Choroid plexus epithelial cell (primary cell): ENCODE measurements around the gene BAG1.

Experiments used
- DNase-seq: peaks from one replicate; pipeline ENCODE4 v3.0.0-alpha.2; 2010; ENCODE audit warnings: low read depth
- H3K4me3 ChIP-seq: 2 replicates; pipeline ENCODE4 v1.5.1; 2011; ENCODE audit warnings: low read depth, mild to moderate bottlenecking, control low read depth, low read length, moderate library complexity
- CTCF ChIP-seq: conservative IDR thresholded peaks from 2 replicates; pipeline ENCODE4 v1.5.1; 2011; ENCODE audit warnings: low read depth, mild to moderate bottlenecking, control low read depth, inconsistent platforms, low read length, moderate library complexity

Gene BAG1

GRCh38 chr9:33245341-33245740, 19.2 kb downstream of the BAG1 start:
- TF ChIP-seq CTCF: no peak
- H3K4me3 ChIP-seq: no peak overlapping the region
- no peak for DNase-seq

GRCh38 chr9:33244137-33244784, 20.2 kb downstream of the BAG1 start:
- no peak for TF ChIP-seq CTCF

GRCh38 chr9:33242609-33243134, 21.8 kb downstream of the BAG1 start:
- DNase-seq: no peak
- TF ChIP-seq CTCF: no peak
- H3K4me3 ChIP-seq: no peak overlapping the region

More at GRCh38 chr9:33244137-33244784, 20.2 kb downstream of the BAG1 start:
- DNase-seq: no peak
- H3K4me3 ChIP-seq: no peak overlapping the region

- TF ChIP-seq CTCF: no peak
- DNase-seq: no peak
- no peak overlapping the region for H3K4me3 ChIP-seq
Measured at GRCh38 chr9:33241298-33241697, 23.2 kb downstream of the BAG1 start.

GRCh38 chr9:33239921-33240320, 24.6 kb downstream of the BAG1 start, which contains the start of gene SPINK4:
Gene SPINK4, plus strand, starts transcription at chr9:33240167. Its CDS starts 42 bp downstream, at chr9:33240209.
- no peak for TF ChIP-seq CTCF
- no peak within 1 kb of the TSS for H3K4me3 ChIP-seq
- no peak for DNase-seq

GRCh38 chr9:33236571-33236970, 27.9 kb downstream of the BAG1 start:
- H3K4me3 ChIP-seq: no peak overlapping the region
- DNase-seq: no peak
- TF ChIP-seq CTCF: no peak
